ENCODE data around the gene SEMA3D.

Gene SEMA3D

DNA sequence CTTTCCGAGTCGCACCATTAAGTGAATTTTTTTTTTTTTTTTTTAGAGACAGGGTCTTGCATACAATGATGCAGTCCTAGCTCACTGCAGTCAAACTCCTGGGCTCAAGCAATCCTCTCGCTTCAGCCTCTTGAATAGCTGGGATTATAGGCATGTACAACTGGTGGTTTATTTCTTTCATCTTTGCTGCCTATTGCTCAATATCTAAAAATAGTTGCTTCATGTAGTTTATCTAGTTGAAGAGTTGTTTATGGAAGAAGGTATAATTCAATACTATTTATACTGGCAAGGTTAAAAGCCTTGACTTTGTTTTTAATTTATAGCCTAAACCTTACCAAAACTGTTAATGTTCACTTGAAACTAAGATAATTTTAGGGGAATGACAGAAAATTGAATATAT, 66.9 kb downstream of the SEMA3D start:
- no peak for DNase-seq

GRCh38 chr7:85115862-85116261, 71.0 kb downstream of the SEMA3D start:
- DNase-seq, result no peak

GRCh38 chr7:85115006-85115405, 71.8 kb downstream of the SEMA3D start:
- DNase-seq, result no peak

GRCh38 chr7:85114342-85114741, 72.5 kb downstream of the SEMA3D start:
- DNase-seq, result no peak

DNA sequence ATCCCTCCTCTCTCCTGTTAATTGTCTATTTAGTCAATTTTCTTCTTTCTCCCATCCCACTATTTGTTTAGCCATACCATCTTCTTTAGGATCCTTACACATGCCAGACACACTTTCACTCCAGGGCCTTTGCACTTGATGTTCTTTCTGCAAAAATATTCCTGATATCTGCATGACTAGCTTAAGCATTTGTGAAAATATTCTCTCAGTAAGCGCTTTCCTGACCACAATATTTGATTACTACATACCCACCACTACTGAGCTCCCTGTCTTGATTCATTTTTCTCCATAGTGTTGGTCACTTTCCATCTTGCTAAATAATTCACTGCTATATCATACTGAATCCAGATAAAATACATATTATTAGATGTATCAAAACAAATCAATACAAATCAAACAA, 75.1 kb downstream of the SEMA3D start:
- DNase-seq, result no peak

- DNase-seq, result no peak
These were observed 80.1 kb downstream of the SEMA3D start for GRCh38 chr7:85106719-85107118.

DNA sequence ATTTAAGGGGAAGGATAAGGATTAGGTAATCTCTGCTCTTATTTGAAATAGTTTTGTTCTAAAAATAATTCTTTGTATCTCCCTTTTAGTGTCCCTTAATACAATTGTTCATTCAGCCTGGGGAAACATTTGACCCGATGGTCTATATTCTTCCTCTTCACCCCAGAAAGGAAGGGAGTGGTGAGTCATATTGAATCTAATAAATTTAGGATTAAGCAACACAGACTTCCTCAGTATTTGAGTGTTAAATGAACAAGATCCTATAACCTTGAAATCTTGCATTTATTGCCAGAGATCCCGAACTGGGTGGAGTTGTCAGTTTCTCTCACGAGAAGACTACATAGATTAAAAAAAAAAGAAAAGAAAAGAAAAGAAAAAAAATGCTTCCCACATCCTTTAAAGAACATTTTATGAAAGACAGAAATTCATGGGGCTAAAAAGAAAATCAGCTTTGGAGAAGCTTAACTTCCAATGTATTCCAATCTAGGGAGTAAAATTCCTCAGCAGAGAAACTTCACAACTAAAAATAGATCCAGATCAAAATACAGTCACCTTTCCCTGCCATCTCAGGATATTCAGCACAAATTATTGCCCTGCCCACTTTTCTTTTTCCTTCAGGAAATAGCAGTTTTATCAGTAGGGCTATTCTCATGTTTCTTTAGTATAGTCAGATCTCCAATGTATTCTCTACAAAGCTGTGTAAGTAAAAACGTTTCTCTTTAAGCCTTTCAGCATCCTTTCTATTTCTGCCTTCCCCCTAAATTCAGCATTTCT, 82.2 kb downstream of the SEMA3D start:
- no peak for DNase-seq

DNA sequence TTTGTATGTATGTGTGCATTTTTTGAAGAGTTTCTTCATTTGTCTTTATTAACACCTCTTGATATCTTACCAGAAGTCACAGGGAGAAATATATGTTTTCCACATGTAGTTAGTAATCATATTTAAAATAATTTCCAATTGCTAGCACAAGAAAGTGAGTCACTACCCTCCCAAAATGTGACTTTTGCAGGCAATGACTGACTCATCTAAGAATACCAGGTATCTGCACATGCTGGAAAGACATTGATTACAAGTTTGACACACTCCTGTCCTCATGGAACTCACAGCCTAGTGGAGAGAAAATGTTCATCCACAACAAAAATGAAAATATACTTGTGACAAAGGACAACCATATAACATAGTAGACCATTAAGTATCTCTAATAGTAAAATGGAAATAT, 82.9 kb downstream of the SEMA3D start:
- no peak for DNase-seq

DNA sequence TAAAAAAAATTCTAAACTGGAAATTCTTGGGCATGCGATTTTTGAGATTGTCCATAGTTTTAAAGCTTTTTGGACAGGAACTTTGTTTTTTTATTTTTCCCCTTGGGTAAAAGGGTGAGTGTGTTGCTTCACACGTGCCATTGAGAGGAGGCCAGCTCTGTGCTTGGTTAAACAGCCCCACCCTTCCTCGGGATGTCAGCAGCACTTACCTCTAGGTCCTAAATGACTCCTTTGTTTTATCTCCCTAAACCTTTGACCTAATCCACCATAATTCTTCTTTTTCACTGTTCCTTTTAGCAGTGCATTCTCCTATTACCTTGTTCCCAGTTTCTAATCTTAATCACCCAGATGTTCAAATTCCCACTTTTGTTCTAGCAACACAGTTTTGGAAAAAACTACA, 83.5 kb downstream of the SEMA3D start:
- DNase-seq, result no peak

- no peak for DNase-seq
These were observed 84.0 kb downstream of the SEMA3D start for GRCh38 chr7:85102813-85103350.

- no peak for DNase-seq
These were observed 85.5 kb downstream of the SEMA3D start for GRCh38 chr7:85101347-85101746.

DNA sequence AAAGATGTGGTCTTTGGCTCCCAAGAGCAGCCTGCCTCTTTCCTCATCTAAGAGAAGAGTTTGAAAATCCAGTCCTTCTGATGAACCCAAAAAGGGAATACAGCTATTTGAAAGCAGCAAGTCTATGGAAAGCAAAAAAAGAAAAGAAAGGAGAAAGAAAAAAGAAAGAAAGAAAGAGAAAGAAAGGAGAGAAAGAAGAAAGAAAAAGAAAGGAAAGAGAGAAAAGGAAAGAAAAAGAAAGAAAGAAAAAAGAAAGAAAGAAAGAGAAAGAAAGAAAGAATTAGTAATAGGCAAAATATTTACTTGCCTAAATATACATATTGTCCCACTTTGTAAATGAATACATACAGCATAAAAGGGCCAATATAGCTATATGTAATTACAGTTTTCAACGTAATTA, 89.0 kb downstream of the SEMA3D start:
- no peak for DNase-seq

- DNase-seq, result no peak
These were observed 91.0 kb downstream of the SEMA3D start for GRCh38 chr7:85095806-85096205.

- no peak for DNase-seq
These were observed 91.5 kb downstream of the SEMA3D start for GRCh38 chr7:85095366-85095765.

DNA sequence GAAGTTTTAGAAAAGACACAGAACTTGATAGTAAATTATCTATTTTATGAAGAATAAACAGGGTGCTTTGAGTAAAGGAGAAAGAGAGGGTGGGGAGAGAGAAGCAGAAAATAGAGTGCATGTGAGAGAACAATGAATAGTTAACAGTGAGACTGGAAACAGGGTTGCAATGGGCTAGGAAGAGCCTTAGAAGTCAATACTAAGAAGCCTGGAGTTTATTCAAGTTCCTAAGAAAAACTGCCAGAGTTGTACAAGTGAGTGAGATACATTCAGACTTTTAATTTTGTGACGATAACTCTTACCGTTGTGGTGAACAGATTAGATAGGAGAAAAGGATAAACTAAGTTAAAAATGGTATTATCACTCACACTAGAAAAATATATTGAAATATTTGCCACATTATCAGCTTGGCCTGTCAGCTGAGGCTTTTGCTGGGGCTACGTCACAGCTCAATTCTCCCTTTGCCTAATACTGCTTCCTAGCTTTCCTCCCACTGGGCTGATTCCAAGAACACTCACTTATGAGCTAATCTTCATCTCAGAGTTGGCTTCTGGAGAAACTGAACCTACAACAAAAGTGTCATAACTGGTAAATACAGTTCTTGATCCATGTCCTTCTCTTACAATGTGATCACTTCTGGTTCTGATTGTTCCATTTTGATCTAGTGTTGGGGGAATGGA, 92.7 kb downstream of the SEMA3D start:
- DNase-seq, result no peak

DNA sequence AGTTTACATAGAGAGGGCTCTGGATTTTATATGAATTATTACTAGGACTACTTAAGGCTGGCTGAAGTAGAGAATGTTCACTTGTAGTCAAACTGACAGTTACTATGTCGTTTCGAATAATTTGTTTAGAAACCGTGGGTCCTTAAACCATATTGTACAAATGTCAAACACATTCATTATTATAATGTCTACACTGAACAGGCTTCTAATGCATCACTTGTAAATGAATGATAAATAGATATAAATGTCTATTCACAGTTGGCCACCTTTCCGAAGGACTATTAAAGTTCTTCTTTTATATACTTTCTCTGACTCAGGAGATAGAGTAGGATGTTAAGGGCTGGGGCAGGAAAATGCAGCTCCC, 95.3 kb downstream of the SEMA3D start:
- no peak for DNase-seq

GRCh38 chr7:85090919-85091564, 95.8 kb downstream of the SEMA3D start:
- no peak for DNase-seq

- DNase-seq, result no peak
These were observed 96.7 kb downstream of the SEMA3D start for GRCh38 chr7:85090143-85090542.

DNA sequence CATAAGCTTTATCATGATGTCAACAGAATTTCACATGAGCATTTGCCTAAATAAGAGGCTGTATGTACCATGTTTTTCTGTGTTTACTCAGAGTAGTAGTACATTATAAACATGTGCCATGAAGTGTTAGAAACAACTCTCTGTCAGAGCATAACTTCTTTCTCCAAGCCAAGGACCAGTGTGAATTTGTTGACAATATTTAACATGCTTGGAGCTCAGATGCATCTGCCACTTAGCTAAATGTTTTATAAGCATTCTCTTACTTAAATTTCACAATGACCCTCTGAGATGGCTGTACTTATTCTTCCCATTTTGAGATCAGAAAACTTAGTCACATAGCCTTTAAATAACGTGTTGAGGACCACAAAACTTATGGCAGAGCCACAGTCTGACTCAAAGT, 105.0 kb downstream of the SEMA3D start:
- DNase-seq, result no peak

- no peak for DNase-seq
These were observed 105.5 kb downstream of the SEMA3D start for GRCh38 chr7:85081392-85081791.

DNA sequence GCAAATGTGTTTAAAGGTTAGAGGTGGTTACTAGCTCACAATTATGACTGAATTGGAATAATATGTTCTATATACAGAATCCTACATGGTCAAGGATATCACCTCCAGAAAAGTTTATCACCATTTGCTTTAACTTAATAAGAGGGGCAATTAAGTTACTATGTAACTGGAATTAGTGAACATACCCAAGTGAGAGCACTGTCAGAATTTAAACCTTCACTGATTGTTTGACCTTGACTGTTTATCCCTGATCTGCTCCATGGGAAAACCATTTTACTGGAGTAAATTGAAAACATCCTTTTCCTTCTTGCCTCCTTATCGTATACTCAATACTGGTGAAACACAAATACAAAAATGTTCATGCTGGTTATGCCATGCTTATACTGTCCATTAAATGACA, 107.4 kb downstream of the SEMA3D start:
- no peak for DNase-seq

GRCh38 chr7:85078181-85078580, 108.7 kb downstream of the SEMA3D start:
- no peak for DNase-seq

DNA sequence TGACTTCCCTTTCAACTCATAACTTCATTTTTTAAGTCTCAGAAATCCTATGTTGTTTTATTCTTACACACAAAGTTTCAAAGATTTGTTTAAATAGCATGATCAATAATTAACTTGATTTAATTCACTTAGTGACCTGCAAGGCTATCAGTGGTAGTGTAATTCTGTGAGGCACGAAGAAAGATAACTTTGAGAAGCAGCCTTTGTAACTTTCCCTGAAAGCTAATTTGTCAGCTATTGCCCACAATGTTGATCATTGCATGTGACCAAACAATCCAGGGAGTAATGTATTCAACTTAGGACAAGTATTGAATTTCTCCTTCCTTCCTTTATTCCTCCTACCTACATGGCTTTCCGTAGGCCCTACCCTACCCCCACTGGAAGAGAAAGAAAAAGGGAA, 111.0 kb downstream of the SEMA3D start:
- DNase-seq, result no peak

- DNase-seq, result no peak
These were observed 111.9 kb downstream of the SEMA3D start for GRCh38 chr7:85074992-85075391.

Data from activated CD4-positive, alpha-beta T cell treated with anti-CD3 and anti-CD28 coated beads, Interleukin-2, amount 50 U/mL, for 4 hours (primary cell).